SK-N-MC (cell line): ENCODE data around the gene ITIH6.
"Not testable (repeated sequence)": the region's sequence is repeated elsewhere in the genome, so short reads cannot be mapped to it uniquely, and the experiment has no call there.

Experiments used
- DNase-seq: peaks from one replicate; pipeline ENCODE4 v3.0.0-alpha.2; 2011; ENCODE audit warnings: low read depth, low spot score
- H3K27ac ChIP-seq: fragments of 200-600 bp; sonication (generic); 2 replicates; pipeline ENCODE4 v1.5.1; 2016; ENCODE audit warnings: mixed run types
- H3K36me3 ChIP-seq: fragments of 200-600 bp; sonication (generic); 2 replicates; pipeline ENCODE4 v1.6.1; 2017; ENCODE audit warnings: antibody characterized with exemption, low read length, mixed read lengths; ENCODE audit not compliant: insufficient read depth
- H3K4me3 ChIP-seq: fragments of 200-600 bp; sonication (generic); 2 replicates; pipeline ENCODE4 v1.5.1; 2016
- H3K9ac ChIP-seq: fragments of 200-600 bp; sonication (generic); 2 replicates; pipeline ENCODE4 v1.8.0; 2017; ENCODE audit warnings: mixed run types, mixed read lengths; ENCODE audit not compliant: insufficient read length
- H3K9me3 ChIP-seq: fragments of 200-600 bp; sonication (generic); 2 replicates; pipeline ENCODE4 v1.6.1; 2017; ENCODE audit warnings: low read depth, mild to moderate bottlenecking, antibody characterized with exemption, low read length, moderate library complexity, mixed read lengths
- EZH2 ChIP-seq: fragments of 200-600 bp; sonication (generic); IDR thresholded peaks from one replicate; pipeline ENCODE4 v1.6.1; 2017; ENCODE audit warnings: antibody characterized with exemption
- FOXP2 ChIP-seq: optimal IDR thresholded peaks from 2 replicates; pipeline ENCODE3; 2011; ENCODE audit warnings: mild to moderate bottlenecking, moderate library complexity; ENCODE audit not compliant: insufficient read depth; ENCODE audit errors: extremely low read length, control extremely low read depth
- POLR2AphosphoS5 ChIP-seq: IDR thresholded peaks from 2 replicates; pipeline ENCODE4 v1.6.1; 2012; ENCODE audit warnings: mild to moderate bottlenecking, low read depth, low read length, borderline replicate concordance

Gene ITIH6

GRCh38 chrX:54808605-54809483 is 10.8 kb upstream of the ITIH6 start:
- TF ChIP-seq EZH2 = no peak
- peak; percentile 30; the same call in 1 of the 2 replicates for TF ChIP-seq POLR2AphosphoS5
- DNase-seq = peak; percentile 85
- H3K27ac ChIP-seq = peak overlapping the region; percentile 18; the same call in 1 of the 2 replicates
- no peaks in the 10 kb centered on the region for H3K9me3 ChIP-seq
- peak overlapping the region; percentile 72 for H3K4me3 ChIP-seq
- H3K9ac ChIP-seq = peak overlapping the region; percentile 51
- peaks cover 41% of the 10 kb centered on the region; the same call in 1 of the 2 replicates for H3K36me3 ChIP-seq

GRCh38 chrX:54808109-54808604 is 10.1 kb upstream of the ITIH6 start:
- Histone ChIP-seq H3K4me3 (peak overlapping the region; percentile 72), H3K27ac (peak overlapping the region; percentile 18; the same call in 1 of the 2 replicates), H3K9ac (peak overlapping the region; percentile 45), H3K36me3 (peaks cover 34% of the 10 kb centered on the region; the same call in 1 of the 2 replicates), H3K9me3 (no peaks in the 10 kb centered on the region)
- no peak for TF ChIP-seq POLR2AphosphoS5
- no peak for TF ChIP-seq FOXP2
- no peak for TF ChIP-seq EZH2
- DNase-seq = peak; percentile 8

- peak within 1 kb of the TSS; percentile 45 for H3K9ac ChIP-seq
- H3K4me3 ChIP-seq = peak within 1 kb of the TSS; percentile 72
- TF ChIP-seq POLR2AphosphoS5 (peak; percentile 65), EZH2 (no peak)
- peaks cover 29% of the 10 kb centered on the region; the same call in 1 of the 2 replicates for H3K36me3 ChIP-seq
- no peaks in the 10 kb centered on the region for H3K9me3 ChIP-seq
- H3K27ac ChIP-seq = peak within 1 kb of the TSS; percentile 18
- no peak for DNase-seq
Measured at GRCh38 chrX:54807524-54808108, 9.6 kb upstream of the ITIH6 start, which contains the start of gene MAGED2. Gene MAGED2, plus strand, starts transcription at chrX:54807745. Its CDS starts 1,587 bp downstream, at chrX:54809332.

- TF ChIP-seq EZH2 = no peak
- H3K9me3 ChIP-seq = no peaks in the 10 kb centered on the region
- no peak for DNase-seq
- no peak overlapping the region for H3K27ac ChIP-seq
- no peaks in the 10 kb centered on the region for H3K36me3 ChIP-seq
- H3K4me3 ChIP-seq = no peak overlapping the region
- no peak overlapping the region for H3K9ac ChIP-seq
Measured at GRCh38 chrX:54799046-54799445, 991 bp upstream of the ITIH6 start.

GRCh38 chrX:54794795-54795194 is 3.3 kb downstream of the ITIH6 start:
- TF ChIP-seq FOXP2 (no peak), POLR2AphosphoS5 (no peak), EZH2 (no peak)
- Histone ChIP-seq H3K27ac (no peak overlapping the region), H3K4me3 (no peak overlapping the region), H3K36me3 (no peaks in the 10 kb centered on the region), H3K9ac (no peak overlapping the region), H3K9me3 (no peaks in the 10 kb centered on the region)
- DNase-seq = no peak

- Histone ChIP-seq H3K9me3 (no peaks in the 10 kb centered on the region), H3K36me3 (no peaks in the 10 kb centered on the region), H3K9ac (no peak overlapping the region), H3K4me3 (no peak overlapping the region), H3K27ac (no peak overlapping the region)
- TF ChIP-seq POLR2AphosphoS5 (no peak), FOXP2 (no peak), EZH2 (no peak)
- DNase-seq = no peak
Measured at GRCh38 chrX:54794028-54794427, 4.0 kb downstream of the ITIH6 start.

GRCh38 chrX:54789405-54789804 is 8.7 kb downstream of the ITIH6 start:
- H3K36me3 ChIP-seq, DNase-seq, H3K9ac ChIP-seq, H3K4me3 ChIP-seq, H3K27ac ChIP-seq, H3K9me3 ChIP-seq: not testable (repeated sequence)

GRCh38 chrX:54788446-54788845 is 9.6 kb downstream of the ITIH6 start:
- DNase-seq = no peak
- no peaks in the 10 kb centered on the region for H3K9me3 ChIP-seq
- TF ChIP-seq FOXP2 (no peak), POLR2AphosphoS5 (no peak), EZH2 (no peak)
- H3K27ac ChIP-seq = no peak overlapping the region
- H3K36me3 ChIP-seq = no peaks in the 10 kb centered on the region
- no peak overlapping the region for H3K9ac ChIP-seq
- H3K4me3 ChIP-seq = no peak overlapping the region

GRCh38 chrX:54786967-54787366 is 11.1 kb downstream of the ITIH6 start:
- Histone ChIP-seq H3K36me3 (no peaks in the 10 kb centered on the region), H3K9ac (no peak overlapping the region), H3K9me3 (no peaks in the 10 kb centered on the region), H3K4me3 (no peak overlapping the region), H3K27ac (no peak overlapping the region)
- TF ChIP-seq FOXP2 = no peak
- TF ChIP-seq POLR2AphosphoS5 = no peak
- TF ChIP-seq EZH2 = no peak
- DNase-seq = no peak
